Keratinocyte (primary cell): ENCODE data around the gene CFAP54. TPM values are rescaled to one million over a fixed set of nuclear protein-coding genes. Genes with fewer than 3 reads are reported as not detected.

Experiments used
- DNase-seq: peaks from one replicate; pipeline ENCODE4 v3.0.0-alpha.2; 2011; ENCODE audit warnings: low read depth, missing footprints, low spot score
- FAIRE-seq: peaks from 2 replicates; lab custom pipeline; 2011; peaks lifted over from hg19 to GRCh38; lab: Jason Lieb, UNC
- H2AFZ ChIP-seq: 2 replicates; pipeline ENCODE4 v1.6.0; 2012; ENCODE audit warnings: low read length, control low read depth, inconsistent platforms; ENCODE audit not compliant: control insufficient read depth
- H3K27ac ChIP-seq: 2 replicates; pipeline ENCODE4 v1.5.1; 2011; ENCODE audit warnings: low read length; ENCODE audit not compliant: control insufficient read depth, insufficient read depth
- H3K27me3 ChIP-seq: 3 replicates; pipeline ENCODE4 v1.6.0; 2011; ENCODE audit warnings: low read length; ENCODE audit not compliant: control insufficient read depth, insufficient read depth; ENCODE audit errors: extremely low read depth
- H3K36me3 ChIP-seq, 2 experiments: 2 replicates in 1 of 2; 3 replicates in 1 of 2; pipeline ENCODE4 v1.5.1; 2011; ENCODE audit warnings: low read length in 2 of 2, mild to moderate bottlenecking in 1 of 2; ENCODE audit not compliant: control insufficient read depth in 2 of 2, insufficient read depth in 2 of 2; ENCODE audit errors: extremely low read depth in 1 of 2
- H3K4me1 ChIP-seq: 3 replicates; pipeline ENCODE4 v1.5.1; 2011; ENCODE audit warnings: low read length; ENCODE audit not compliant: control insufficient read depth, insufficient read depth; ENCODE audit errors: extremely low read depth
- H3K4me2 ChIP-seq: 3 replicates; pipeline ENCODE4 v1.6.0; 2011; ENCODE audit warnings: low read depth, low read length; ENCODE audit not compliant: control insufficient read depth, insufficient read depth; ENCODE audit errors: extremely low read depth
- H3K4me3 ChIP-seq, 3 experiments: fragments of 200-600 bp in 1 of 3; sonication (generic) in 1 of 3; 2 replicates in 2 of 3; 3 replicates in 1 of 3; pipeline ENCODE4 v1.5.1; 2011 to 2016; ENCODE audit warnings: low read length in 3 of 3, mild to moderate bottlenecking in 3 of 3, control low read depth in 2 of 3, inconsistent platforms in 1 of 3, low read depth in 1 of 3, mixed read lengths in 1 of 3, mixed run types in 1 of 3, moderate library complexity in 1 of 3; ENCODE audit not compliant: control insufficient read depth in 2 of 3, insufficient read depth in 2 of 3; ENCODE audit errors: extremely low read depth in 1 of 3
- H3K79me2 ChIP-seq: 2 replicates; pipeline ENCODE4 v1.6.0; 2012; ENCODE audit warnings: low read length; ENCODE audit not compliant: control insufficient read depth, insufficient read depth
- H3K9ac ChIP-seq: 3 replicates; pipeline ENCODE4 v1.6.0; 2011; ENCODE audit warnings: low read length; ENCODE audit not compliant: control insufficient read depth, insufficient read depth; ENCODE audit errors: extremely low read depth
- H3K9me1 ChIP-seq: 3 replicates; pipeline ENCODE4 v1.6.0; 2011; ENCODE audit warnings: low read length; ENCODE audit not compliant: control insufficient read depth, insufficient read depth; ENCODE audit errors: extremely low read depth
- H3K9me3 ChIP-seq: 2 replicates; pipeline ENCODE4 v1.5.1; 2012; ENCODE audit warnings: low read depth, low read length; ENCODE audit not compliant: control insufficient read depth
- H4K20me1 ChIP-seq: 3 replicates; pipeline ENCODE4 v1.6.0; 2011; ENCODE audit warnings: low read length; ENCODE audit not compliant: control insufficient read depth, insufficient read depth; ENCODE audit errors: extremely low read depth
- EZH2 ChIP-seq: IDR thresholded peaks from one replicate; pipeline ENCODE4 v1.6.1; 2012; ENCODE audit warnings: inconsistent platforms, mild to moderate bottlenecking, low read length, moderate library complexity
- dilution Hi-C: fragments of 300-500 bp; cut with MboI; formaldehyde crosslinking; loops from one replicate; pipeline ENCODE4 v1.7.0; 2020; ENCODE audit warnings: low sequenced_read_pairs; ENCODE audit not compliant: extremely low pct_ligation_motif_present
- polyA plus RNA-seq, 5 experiments: library from polyadenylated mRNA; depleted of rRNA in 3 of 5; stranded (reverse) in 3 of 5; stranded (forward) in 1 of 5; unstranded in 1 of 5; fragments of >200 nt; gene quantifications; 1 replicate in 1 of 5; 2 replicates in 3 of 5; 3 replicates in 1 of 5; pipeline versions ENCODE4 v1.2.1 to v1.2.3, GENCODE V29; 2011 to 2012; ENCODE audit warnings: missing spikeins in 2 of 5, low read depth in 1 of 5, low replicate concordance in 1 of 5
- TF ChIP-seq, protein P1 (sequence below), 3 experiments: IDR thresholded peaks in 1 of 3; conservative IDR thresholded peaks in 1 of 3; optimal IDR thresholded peaks in 1 of 3; 2 replicates in 2 of 3; 3 replicates in 1 of 3; pipeline versions ENCODE3 to v1.5.1; 2011; ENCODE audit warnings: low read length in 3 of 3, mild to moderate bottlenecking in 3 of 3, moderate library complexity in 2 of 3, control low read depth in 1 of 3, inconsistent platforms in 1 of 3; ENCODE audit not compliant: insufficient read depth in 2 of 3; ENCODE audit errors: extremely low read depth in 1 of 3

The CFAP54 gene
- polyA plus RNA-seq, 1 donor (not counting 4 experiments of a cell fraction or from before 2014, with no cell fraction given), result 1.2 TPM

DNA sequence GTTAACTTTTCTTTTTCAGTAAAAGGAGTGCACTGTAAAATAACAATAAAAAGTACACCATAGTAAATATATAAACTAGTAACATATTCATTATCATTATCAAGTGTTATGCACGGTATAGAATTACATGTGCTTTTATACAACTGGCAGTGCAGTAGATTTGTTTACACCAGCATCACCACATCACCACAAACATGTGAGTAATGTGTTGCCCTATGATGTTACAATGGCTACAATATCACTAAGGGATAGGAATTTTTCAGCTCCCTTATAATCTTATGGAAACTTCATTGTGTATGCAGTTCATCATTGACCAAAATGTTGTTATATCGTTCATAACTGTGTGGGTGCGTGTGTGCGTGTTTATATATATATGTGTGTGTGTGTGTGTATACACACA is 394.2 kb downstream of the CFAP54 start:
- H4K20me1 ChIP-seq, result no peaks in the 10 kb centered on the region
- H2AFZ ChIP-seq, result no peak overlapping the region
- DNase-seq (no peak), FAIRE-seq (no peak)
- no peaks in the 10 kb centered on the region for H3K36me3 ChIP-seq
- no peak overlapping the region for H3K4me3 ChIP-seq
- no peaks in the 10 kb centered on the region for H3K27me3 ChIP-seq
- H3K4me1 ChIP-seq, result peaks cover 6% of the 10 kb centered on the region
- dilution Hi-C loops, result no loop called here
- H3K4me2 ChIP-seq, result no peak overlapping the region
- TF ChIP-seq EZH2, result no peak
- TF ChIP-seq, protein P1, sequence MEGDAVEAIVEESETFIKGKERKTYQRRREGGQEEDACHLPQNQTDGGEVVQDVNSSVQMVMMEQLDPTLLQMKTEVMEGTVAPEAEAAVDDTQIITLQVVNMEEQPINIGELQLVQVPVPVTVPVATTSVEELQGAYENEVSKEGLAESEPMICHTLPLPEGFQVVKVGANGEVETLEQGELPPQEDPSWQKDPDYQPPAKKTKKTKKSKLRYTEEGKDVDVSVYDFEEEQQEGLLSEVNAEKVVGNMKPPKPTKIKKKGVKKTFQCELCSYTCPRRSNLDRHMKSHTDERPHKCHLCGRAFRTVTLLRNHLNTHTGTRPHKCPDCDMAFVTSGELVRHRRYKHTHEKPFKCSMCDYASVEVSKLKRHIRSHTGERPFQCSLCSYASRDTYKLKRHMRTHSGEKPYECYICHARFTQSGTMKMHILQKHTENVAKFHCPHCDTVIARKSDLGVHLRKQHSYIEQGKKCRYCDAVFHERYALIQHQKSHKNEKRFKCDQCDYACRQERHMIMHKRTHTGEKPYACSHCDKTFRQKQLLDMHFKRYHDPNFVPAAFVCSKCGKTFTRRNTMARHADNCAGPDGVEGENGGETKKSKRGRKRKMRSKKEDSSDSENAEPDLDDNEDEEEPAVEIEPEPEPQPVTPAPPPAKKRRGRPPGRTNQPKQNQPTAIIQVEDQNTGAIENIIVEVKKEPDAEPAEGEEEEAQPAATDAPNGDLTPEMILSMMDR (optimal IDR thresholded peaks at IDR 0.05 in 1 of 3, IDR thresholded peaks at IDR 0.05 in 1 of 3, conservative IDR thresholded peaks at IDR 0.05 in 1 of 3; ENCODE audit: extremely low read depth in 1 of 3, insufficient read depth in 2 of 3, low read length in 3 of 3), result no peak
- no peaks in the 10 kb centered on the region for H3K9me1 ChIP-seq
- no peak overlapping the region for H3K27ac ChIP-seq
- H3K9ac ChIP-seq, result no peak overlapping the region
- H3K9me3 ChIP-seq, result no peaks in the 10 kb centered on the region
- no peaks in the 10 kb centered on the region for H3K79me2 ChIP-seq

DNA sequence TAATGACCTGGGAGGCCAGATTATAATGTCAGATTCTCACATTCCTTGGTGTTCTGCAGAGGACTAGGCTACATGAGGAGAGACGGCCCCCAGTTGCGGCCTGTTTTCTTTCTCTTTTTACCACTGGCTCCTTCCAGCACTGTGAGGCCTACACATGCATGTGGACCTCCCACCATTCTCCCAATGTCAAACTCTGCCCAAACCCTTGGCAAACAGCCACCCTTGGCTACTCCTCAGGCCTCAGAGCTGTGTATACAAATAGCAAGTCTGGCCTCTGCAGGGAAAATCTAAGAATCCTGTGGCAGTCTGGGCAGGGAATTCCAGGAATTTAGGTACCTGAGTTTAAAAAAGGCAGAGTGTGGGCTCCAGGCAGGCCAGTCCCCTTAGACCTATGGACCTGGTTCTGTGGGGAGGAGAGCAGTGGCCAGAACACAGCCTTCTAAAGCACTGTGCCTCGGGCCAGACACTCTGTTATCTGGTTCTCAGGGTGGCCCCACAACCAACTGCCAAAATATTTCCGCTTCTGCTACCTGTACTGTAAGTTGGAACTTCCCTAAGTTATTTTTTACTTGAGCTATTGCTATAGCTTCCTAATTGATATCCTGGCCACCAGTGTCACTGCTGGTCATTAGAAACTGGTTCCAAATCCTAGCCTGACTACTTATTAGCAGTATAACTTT is 397.8 kb downstream of the CFAP54 start:
- Histone ChIP-seq H3K36me3 (no peaks in the 10 kb centered on the region), H3K4me3 (no peak overlapping the region), H3K4me1 (peaks cover 37% of the 10 kb centered on the region), H3K4me2 (no peak overlapping the region), H3K79me2 (no peaks in the 10 kb centered on the region), H3K27me3 (no peaks in the 10 kb centered on the region), H3K9me3 (no peaks in the 10 kb centered on the region), H3K9ac (no peak overlapping the region), H3K9me1 (no peaks in the 10 kb centered on the region), H2AFZ (no peak overlapping the region), H4K20me1 (no peaks in the 10 kb centered on the region), H3K27ac (no peak overlapping the region)
- DNase-seq (no peak), FAIRE-seq (no peak)
- dilution Hi-C loops, result no loop called here
- TF ChIP-seq, protein P1 (optimal IDR thresholded peaks at IDR 0.05 in 1 of 3, IDR thresholded peaks at IDR 0.05 in 1 of 3, conservative IDR thresholded peaks at IDR 0.05 in 1 of 3; ENCODE audit: extremely low read depth in 1 of 3, insufficient read depth in 2 of 3, low read length in 3 of 3), result no peak
- no peak for TF ChIP-seq EZH2
